CD4-positive, alpha-beta memory T cell (primary cell): ENCODE results near the gene TTC12. TPM values are rescaled to one million over a fixed set of nuclear protein-coding genes. Genes with fewer than 3 reads are reported as not detected.

Source experiments
- CTCF ChIA-PET: fragments of 350-600 bp; sonication (Branson Sonifier 250); formaldehyde crosslinking; loops from one replicate; lab custom pipeline; 2021; ENCODE audit warnings: inconsistent platforms; ENCODE audit not compliant: partially characterized antibody; lab: Charles Lee
- POLR2A ChIA-PET: fragments of 350-600 bp; sonication (Branson Sonifier 250); formaldehyde crosslinking; loops from one replicate; lab custom pipeline; 2021; ENCODE audit not compliant: partially characterized antibody; lab: Charles Lee
- DNase-seq, 5 donors: peaks; one replicate each; pipeline versions ENCODE4 v3.0.0 to v3.0.0-alpha.2; 2020 to 2022; ENCODE audit warnings: mixed read lengths in 1 of 5
- H3K27ac ChIP-seq: one replicate; pipeline ENCODE4 v1.7.0; 2013; ENCODE audit warnings: low read depth, low read length
- H3K27me3 ChIP-seq: 2 replicates; pipeline ENCODE4 v1.7.0; 2013; ENCODE audit warnings: mild to moderate bottlenecking, low read length, moderate library complexity; ENCODE audit not compliant: insufficient read depth
- H3K36me3 ChIP-seq: 2 replicates; pipeline ENCODE4 v1.7.0; 2013; ENCODE audit warnings: mild to moderate bottlenecking, low read length, moderate library complexity; ENCODE audit not compliant: insufficient read depth
- H3K4me1 ChIP-seq: 2 replicates; pipeline ENCODE4 v1.7.0; 2013; ENCODE audit warnings: mild to moderate bottlenecking, low read length, moderate library complexity; ENCODE audit not compliant: insufficient read depth
- H3K4me3 ChIP-seq, 2 donors: one replicate each; pipeline ENCODE4 v1.7.0; 2013; ENCODE audit warnings: low read length in 2 of 2, mild to moderate bottlenecking in 1 of 2
- H3K9me3 ChIP-seq, 2 donors: one replicate each; pipeline ENCODE4 v1.7.0; 2013; ENCODE audit warnings: low read length in 2 of 2, control low read depth in 1 of 2; ENCODE audit not compliant: control insufficient read depth in 1 of 2
- H3K27ac Mint-ChIP-seq, 7 donors: one replicate each; pipeline ENCODE4 v1.8.0; 2020 to 2021; ENCODE audit warnings: mixed read lengths in 7 of 7, mild to moderate bottlenecking in 6 of 7, inconsistent platforms in 3 of 7, moderate library complexity in 3 of 7
- H3K27me3 Mint-ChIP-seq, 2 donors: one replicate each; pipeline ENCODE4 v1.8.0; 2020 to 2021; ENCODE audit warnings: mixed read lengths in 2 of 2
- H3K36me3 Mint-ChIP-seq, 2 donors: one replicate each; pipeline ENCODE4 v1.8.0; 2020 to 2021; ENCODE audit warnings: mixed read lengths in 2 of 2, inconsistent platforms in 1 of 2, mild to moderate bottlenecking in 1 of 2
- H3K4me1 Mint-ChIP-seq, 4 donors: one replicate each; pipeline ENCODE4 v1.8.0; 2020 to 2021; ENCODE audit warnings: mixed read lengths in 4 of 4, mild to moderate bottlenecking in 1 of 4
- H3K4me3 Mint-ChIP-seq, 8 donors: one replicate each; pipeline ENCODE4 v1.8.0; 2020 to 2021; ENCODE audit warnings: mixed read lengths in 8 of 8, mild to moderate bottlenecking in 7 of 8, moderate library complexity in 6 of 8, inconsistent platforms in 3 of 8
- H3K9me3 Mint-ChIP-seq, 8 donors: one replicate each; pipeline ENCODE4 v1.8.0; 2020 to 2021; ENCODE audit warnings: mixed read lengths in 8 of 8, mild to moderate bottlenecking in 5 of 8, inconsistent platforms in 3 of 8, moderate library complexity in 1 of 8
- intact Hi-C: fragments of 100-400 bp; cut with micrococcal nuclease; formaldehyde crosslinking; loops from one replicate; pipeline ENCODE4 v1.15.1; 2023
- polyA plus RNA-seq, 2 donors: library from polyadenylated mRNA; unstranded; fragments of 300-500 nt; fragmentation: Illumina TruSeq; gene quantifications; one replicate each; pipeline ENCODE4 v1.2.3, GENCODE V29; 2021
- total RNA-seq, 2 experiments: library from RNA; stranded (reverse); gene quantifications; one replicate each; pipeline ENCODE4 v1.2.3, GENCODE V29; 2021

TTC12 gene
- total and polyA plus RNA-seq, 4 experiments from 2014 or later, result 6.9 to 75.1 (median 39.8) TPM

- ChIA-PET POLR2A (no interaction called here), CTCF (no interaction called here)
- no peak overlapping the region for H3K27ac ChIP-seq
- no peak overlapping the region for H3K4me3 ChIP-seq
- DNase-seq, result no peak
- no peaks in the 10 kb centered on the region for H3K4me1 ChIP-seq
- Mint-ChIP-seq H3K36me3 (no peaks in the 10 kb centered on the region), H3K27ac (no peak overlapping the region), H3K27me3 (no peaks in the 10 kb centered on the region), H3K4me3 (no peak overlapping the region), H3K4me1 (no peaks in the 10 kb centered on the region), H3K9me3 (peaks cover 0 to 2% (median 0%) of the 10 kb centered on the region in 8 donors)
- no peaks in the 10 kb centered on the region for H3K9me3 ChIP-seq
- intact Hi-C loops, result no loop called here
- H3K36me3 ChIP-seq, result no peaks in the 10 kb centered on the region
- H3K27me3 ChIP-seq, result peaks cover 3% of the 10 kb centered on the region
These were observed 79.2 kb downstream of the TTC12 start for GRCh38 chr11:113393501-113393985.

DNA sequence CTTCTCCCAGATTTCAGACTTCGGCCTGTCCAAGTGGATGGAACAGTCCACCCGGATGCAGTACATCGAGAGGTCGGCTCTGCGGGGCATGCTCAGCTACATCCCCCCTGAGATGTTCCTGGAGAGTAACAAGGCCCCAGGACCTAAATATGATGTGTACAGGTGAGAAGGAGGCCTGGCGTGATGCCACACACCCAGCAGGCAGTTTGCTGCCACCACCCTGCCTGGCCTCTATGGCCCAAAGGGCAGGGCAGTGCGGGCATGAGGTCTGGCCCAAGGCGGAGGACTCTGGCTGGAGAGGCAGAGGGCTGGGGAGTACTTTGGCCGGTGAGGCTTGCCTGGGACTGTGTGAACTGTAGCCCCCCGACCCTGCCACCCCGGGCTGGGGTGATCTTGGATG, 80.5 kb downstream of the TTC12 start:
- Histone ChIP-seq H3K4me3 (no peak overlapping the region), H3K36me3 (no peaks in the 10 kb centered on the region), H3K4me1 (no peaks in the 10 kb centered on the region), H3K27ac (no peak overlapping the region), H3K9me3 (no peaks in the 10 kb centered on the region), H3K27me3 (no peaks in the 10 kb centered on the region)
- Mint-ChIP-seq H3K9me3 (peaks cover 0 to 2% (median 0%) of the 10 kb centered on the region in 8 donors), H3K36me3 (no peaks in the 10 kb centered on the region), H3K27ac (no peak overlapping the region), H3K4me1 (no peaks in the 10 kb centered on the region), H3K27me3 (no peaks in the 10 kb centered on the region), H3K4me3 (no peak overlapping the region)
- ChIA-PET CTCF (no interaction called here), POLR2A (no interaction called here)
- intact Hi-C loops, result no loop called here
- no peak for DNase-seq

GRCh38 chr11:113395782-113396336, 81.5 kb downstream of the TTC12 start:
- DNase-seq, result no peak
- intact Hi-C loops, result no loop called here
- ChIA-PET CTCF (no interaction called here), POLR2A (no interaction called here)
- H3K36me3 Mint-ChIP-seq, result no peaks in the 10 kb centered on the region
- Histone ChIP-seq H3K9me3 (no peaks in the 10 kb centered on the region), H3K4me3 (no peak overlapping the region), H3K36me3 (no peaks in the 10 kb centered on the region), H3K4me1 (no peaks in the 10 kb centered on the region), H3K27me3 (no peaks in the 10 kb centered on the region), H3K27ac (no peak overlapping the region)
- no peak overlapping the region for H3K4me3 Mint-ChIP-seq
- H3K4me1 Mint-ChIP-seq, result no peaks in the 10 kb centered on the region
- H3K27ac Mint-ChIP-seq, result no peak overlapping the region
- no peaks in the 10 kb centered on the region for H3K27me3 Mint-ChIP-seq
- H3K9me3 Mint-ChIP-seq, result peaks cover 0 to 2% (median 0%) of the 10 kb centered on the region in 8 donors

GRCh38 chr11:113396690-113397089, 82.3 kb downstream of the TTC12 start:
- H3K4me1 ChIP-seq, result no peaks in the 10 kb centered on the region
- Mint-ChIP-seq H3K9me3 (peaks cover 0 to 2% (median 0%) of the 10 kb centered on the region in 8 donors), H3K4me1 (no peaks in the 10 kb centered on the region), H3K4me3 (no peak overlapping the region), H3K27me3 (no peaks in the 10 kb centered on the region), H3K27ac (no peak overlapping the region), H3K36me3 (no peaks in the 10 kb centered on the region)
- DNase-seq, result no peak
- H3K27me3 ChIP-seq, result no peaks in the 10 kb centered on the region
- ChIA-PET POLR2A (no interaction called here), CTCF (no interaction called here)
- no peaks in the 10 kb centered on the region for H3K36me3 ChIP-seq
- no peaks in the 10 kb centered on the region for H3K9me3 ChIP-seq
- no peak overlapping the region for H3K4me3 ChIP-seq
- intact Hi-C loops, result no loop called here
- H3K27ac ChIP-seq, result no peak overlapping the region

DNA sequence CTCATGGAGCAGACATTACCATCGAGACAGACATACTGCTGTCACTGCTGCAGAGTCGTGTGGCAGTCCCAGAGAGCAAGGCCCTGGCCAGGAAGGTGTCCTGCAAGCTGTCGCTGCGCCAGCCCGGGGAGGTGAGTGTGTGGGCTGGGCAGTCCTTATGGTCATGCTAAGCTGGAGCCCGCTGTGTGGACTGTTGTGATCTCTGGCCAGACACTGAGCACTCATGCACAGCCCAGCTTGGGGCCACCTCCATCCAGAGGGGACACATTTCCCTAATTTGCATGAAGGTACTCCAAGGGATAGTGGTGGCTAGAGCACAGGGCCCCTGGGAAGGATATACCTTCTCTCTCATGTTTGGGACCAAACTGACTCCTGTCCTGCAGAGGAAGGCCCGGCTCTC, 82.8 kb downstream of the TTC12 start:
- DNase-seq, result no peak
- Histone ChIP-seq H3K4me1 (no peaks in the 10 kb centered on the region), H3K9me3 (no peaks in the 10 kb centered on the region), H3K27ac (no peak overlapping the region), H3K27me3 (no peaks in the 10 kb centered on the region), H3K4me3 (no peak overlapping the region), H3K36me3 (no peaks in the 10 kb centered on the region)
- Mint-ChIP-seq H3K27me3 (no peaks in the 10 kb centered on the region), H3K4me3 (no peak overlapping the region), H3K4me1 (no peaks in the 10 kb centered on the region), H3K9me3 (peaks cover 0 to 2% (median 0%) of the 10 kb centered on the region in 8 donors), H3K27ac (no peak overlapping the region), H3K36me3 (no peaks in the 10 kb centered on the region)
- intact Hi-C loops, result no loop called here
- ChIA-PET CTCF (no interaction called here), POLR2A (no interaction called here)

DNA sequence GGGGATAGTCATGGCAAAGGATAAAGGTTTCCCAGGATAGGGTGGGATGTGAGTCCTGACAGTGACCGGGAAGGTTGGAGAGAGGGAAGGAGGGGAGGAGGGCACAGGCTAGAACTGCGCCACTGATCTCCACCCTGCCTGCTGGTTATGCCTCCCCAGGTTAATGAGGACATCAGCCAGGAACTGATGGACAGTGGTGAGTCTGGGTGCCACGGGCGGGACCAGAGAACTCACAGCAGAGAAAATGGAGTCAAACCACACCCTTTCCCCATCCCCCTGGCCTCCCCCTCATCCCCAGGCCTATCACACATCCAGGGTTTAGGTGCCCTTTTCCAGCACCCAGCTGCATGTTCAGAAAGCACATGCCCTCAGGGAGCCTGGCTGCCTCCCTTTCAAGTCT, 83.4 kb downstream of the TTC12 start:
- Mint-ChIP-seq H3K4me1 (no peaks in the 10 kb centered on the region), H3K27ac (no peak overlapping the region), H3K36me3 (no peaks in the 10 kb centered on the region), H3K4me3 (no peak overlapping the region), H3K9me3 (peaks cover 0 to 2% (median 0%) of the 10 kb centered on the region in 8 donors), H3K27me3 (no peaks in the 10 kb centered on the region)
- no peaks in the 10 kb centered on the region for H3K36me3 ChIP-seq
- no peaks in the 10 kb centered on the region for H3K9me3 ChIP-seq
- H3K27me3 ChIP-seq, result no peaks in the 10 kb centered on the region
- no peak overlapping the region for H3K27ac ChIP-seq
- ChIA-PET POLR2A (no interaction called here), CTCF (no interaction called here)
- H3K4me3 ChIP-seq, result no peak overlapping the region
- H3K4me1 ChIP-seq, result no peaks in the 10 kb centered on the region
- intact Hi-C loops, result no loop called here
- no peak for DNase-seq

DNA sequence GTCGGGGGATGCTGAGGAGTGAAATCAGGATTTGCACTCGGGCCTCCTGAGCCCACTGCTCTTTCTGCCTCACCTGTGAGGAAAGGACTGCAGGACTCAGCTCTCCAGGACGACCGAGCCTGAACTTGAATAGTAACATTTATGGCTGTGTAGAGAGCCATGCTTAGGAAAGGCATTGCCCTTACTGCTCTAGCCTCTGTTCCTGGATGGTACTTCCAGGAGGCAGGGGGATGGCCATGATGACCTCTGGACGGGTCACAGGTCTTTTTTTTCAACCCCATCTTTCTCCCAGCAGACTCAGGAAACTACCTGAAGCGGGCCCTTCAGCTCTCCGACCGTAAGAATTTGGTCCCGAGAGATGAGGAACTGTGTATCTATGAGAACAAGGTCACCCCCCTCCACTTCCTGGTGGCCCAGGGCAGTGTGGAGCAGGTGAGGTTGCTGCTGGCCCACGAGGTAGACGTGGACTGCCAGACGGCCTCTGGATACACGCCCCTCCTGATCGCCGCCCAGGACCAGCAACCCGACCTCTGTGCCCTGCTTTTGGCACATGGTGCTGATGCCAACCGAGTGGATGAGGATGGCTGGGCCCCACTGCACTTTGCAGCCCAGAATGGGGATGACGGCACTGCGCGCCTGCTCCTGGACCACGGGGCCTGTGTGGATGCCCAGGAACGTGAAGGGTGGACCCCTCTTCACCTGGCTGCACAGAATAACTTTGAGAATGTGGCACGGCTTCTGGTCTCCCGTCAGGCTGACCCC, 84.5 kb downstream of the TTC12 start:
- Histone ChIP-seq H3K27ac (no peak overlapping the region), H3K36me3 (no peaks in the 10 kb centered on the region), H3K4me1 (no peaks in the 10 kb centered on the region), H3K27me3 (no peaks in the 10 kb centered on the region), H3K9me3 (no peaks in the 10 kb centered on the region), H3K4me3 (no peak overlapping the region)
- CTCF ChIA-PET, result no interaction called here
- H3K27me3 Mint-ChIP-seq, result no peaks in the 10 kb centered on the region
- intact Hi-C loops, result no loop called here
- H3K4me1 Mint-ChIP-seq, result no peaks in the 10 kb centered on the region
- peaks cover 0 to 2% (median 0%) of the 10 kb centered on the region in 8 donors for H3K9me3 Mint-ChIP-seq
- DNase-seq, result no peak
- POLR2A ChIA-PET, result no interaction called here
- no peak overlapping the region for H3K4me3 Mint-ChIP-seq
- no peak overlapping the region for H3K27ac Mint-ChIP-seq
- no peaks in the 10 kb centered on the region for H3K36me3 Mint-ChIP-seq
